NCI-H460 (cell line): ENCODE data around the gene GRIK2. TPM values are rescaled to one million over a fixed set of nuclear protein-coding genes. Genes with fewer than 3 reads are reported as not detected.

Experiments used
- DNase-seq: peaks from one replicate; pipeline ENCODE4 v3.0.0-alpha.2; 2016; ENCODE audit warnings: low read depth; ENCODE audit errors: extremely low read depth
- total RNA-seq: library from RNA; depleted of rRNA; stranded (reverse); fragments of >200 nt; shearing (Covaris generic); gene quantifications from 2 replicates; pipeline ENCODE4 v1.2.3, GENCODE V29; 2014

The GRIK2 gene
- total RNA-seq, 1 experiment from 2014 or later, result not detected

- no peak for DNase-seq
These were observed 6.2 kb downstream of the GRIK2 start for GRCh38 chr6:101399616-101400162.

DNA sequence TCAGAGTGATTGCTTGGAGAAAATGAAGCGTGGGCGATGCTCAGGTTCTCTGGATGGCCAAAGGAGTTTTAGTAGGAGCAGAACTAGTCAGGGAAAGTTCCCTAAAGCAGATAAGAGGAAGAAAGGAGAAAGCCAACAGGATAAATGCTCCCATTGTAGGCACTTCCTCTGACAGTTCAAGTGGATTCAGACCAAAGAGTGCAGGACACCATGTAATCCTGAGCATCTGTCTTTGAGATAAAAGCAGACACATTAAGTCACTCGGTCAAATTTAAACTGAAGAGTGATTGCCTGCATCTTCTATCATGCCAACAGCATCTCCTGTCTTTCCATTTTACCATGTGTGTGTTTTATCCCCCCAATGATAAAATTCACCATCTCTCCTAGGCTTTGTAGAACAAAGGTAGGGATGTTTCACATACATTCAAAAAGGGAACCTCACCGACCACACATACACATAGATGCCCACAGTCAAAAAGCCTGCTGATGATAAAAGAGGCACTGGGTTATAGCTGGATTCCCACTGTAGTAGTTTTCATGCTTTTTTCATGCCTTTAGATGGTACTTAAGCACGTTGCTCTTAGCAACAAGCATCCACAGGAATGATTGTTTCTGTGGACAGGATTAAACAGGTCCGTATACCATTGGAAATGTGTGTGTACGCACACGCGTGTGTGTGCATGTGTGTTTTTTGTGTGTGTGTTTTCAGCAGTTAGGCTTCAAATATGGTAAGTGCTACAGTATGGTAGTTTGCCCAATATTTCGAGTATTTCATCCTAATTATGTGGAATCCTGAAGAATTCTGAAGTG is 7.0 kb downstream of the GRIK2 start:
- DNase-seq, result no peak

DNA sequence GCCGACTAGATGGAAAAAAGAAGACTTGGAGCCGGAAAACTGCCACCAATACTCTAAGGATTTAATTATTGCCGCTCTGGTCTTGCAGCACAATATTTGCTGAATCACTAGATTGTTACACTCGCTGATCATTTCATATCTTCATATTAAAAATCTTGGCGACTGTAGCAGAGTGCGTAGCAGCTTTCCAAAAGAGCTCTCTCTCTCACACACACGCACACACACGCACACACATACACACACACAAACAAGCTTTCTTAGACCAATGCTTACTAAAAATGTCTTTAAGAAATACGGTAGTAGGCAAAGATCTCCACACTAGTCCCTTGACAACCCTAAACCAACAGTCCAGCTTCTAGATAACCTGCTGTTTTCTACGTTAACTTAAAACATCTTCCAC is 7.7 kb downstream of the GRIK2 start:
- DNase-seq, result no peak

DNA sequence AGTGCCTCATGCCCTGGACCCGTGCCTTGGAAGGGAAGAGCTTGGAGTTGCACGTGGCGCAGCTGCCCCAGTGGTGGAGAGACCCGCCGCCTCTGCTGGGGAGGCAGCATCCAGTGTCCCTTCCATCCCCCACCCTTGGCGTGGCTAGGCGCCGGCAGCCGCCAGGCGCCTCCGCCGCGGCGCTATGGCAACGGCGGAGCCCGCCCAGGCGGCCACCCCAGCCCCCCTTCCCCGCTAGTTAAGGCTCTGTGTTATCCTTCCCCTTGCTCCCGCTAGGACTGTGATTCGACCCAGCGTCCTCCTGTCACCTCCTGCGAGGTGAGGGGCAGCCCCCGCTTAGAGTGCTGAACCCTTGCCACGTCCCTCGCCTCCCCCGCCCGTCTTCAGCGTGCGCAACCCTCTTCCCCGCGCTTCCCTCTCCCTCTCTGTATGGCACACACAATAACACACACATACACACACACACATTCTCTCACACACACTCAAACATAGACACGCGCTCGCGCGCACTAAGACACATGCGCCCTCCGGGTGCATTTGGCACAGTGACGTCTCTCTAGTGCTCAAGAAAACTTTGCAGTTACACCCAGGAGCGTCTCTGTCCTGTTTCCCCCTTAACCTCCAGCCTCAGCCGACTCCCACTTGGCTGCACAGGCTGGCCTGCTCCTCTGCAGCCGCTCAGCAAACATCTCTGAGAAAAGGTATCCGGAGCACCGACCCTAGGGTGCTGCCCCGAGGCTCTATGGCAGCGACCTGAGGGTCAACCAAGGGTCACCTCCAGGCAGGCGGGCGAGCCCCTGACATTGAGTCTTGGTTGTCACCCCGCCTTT is 8.5 kb downstream of the GRIK2 start:
- no peak for DNase-seq

GRCh38 chr6:101402622-101403031 is 9.1 kb downstream of the GRIK2 start:
- DNase-seq, result no peak

GRCh38 chr6:101403216-101403945 is 9.9 kb downstream of the GRIK2 start:
- DNase-seq, result no peak

- no peak for DNase-seq
These were observed 11.3 kb downstream of the GRIK2 start for GRCh38 chr6:101404775-101405174.

DNA sequence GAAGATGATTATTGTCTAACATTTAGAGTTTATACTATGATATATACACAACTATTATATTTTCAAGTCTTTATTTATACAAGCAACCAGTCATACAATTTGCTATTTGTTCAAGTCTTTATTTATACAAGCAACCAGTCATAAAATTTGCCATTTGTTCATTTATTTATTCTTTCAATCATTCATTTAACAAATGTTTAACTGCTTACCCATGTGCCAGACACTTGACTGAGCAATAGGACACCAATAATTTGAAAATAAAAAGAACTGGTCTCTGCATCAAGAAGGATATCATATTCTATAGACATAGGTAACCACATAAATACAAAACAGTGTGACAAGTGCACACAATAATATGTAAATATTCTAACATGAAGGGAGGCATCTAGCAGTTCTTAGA is 20.3 kb downstream of the GRIK2 start:
- DNase-seq, result no peak

DNA sequence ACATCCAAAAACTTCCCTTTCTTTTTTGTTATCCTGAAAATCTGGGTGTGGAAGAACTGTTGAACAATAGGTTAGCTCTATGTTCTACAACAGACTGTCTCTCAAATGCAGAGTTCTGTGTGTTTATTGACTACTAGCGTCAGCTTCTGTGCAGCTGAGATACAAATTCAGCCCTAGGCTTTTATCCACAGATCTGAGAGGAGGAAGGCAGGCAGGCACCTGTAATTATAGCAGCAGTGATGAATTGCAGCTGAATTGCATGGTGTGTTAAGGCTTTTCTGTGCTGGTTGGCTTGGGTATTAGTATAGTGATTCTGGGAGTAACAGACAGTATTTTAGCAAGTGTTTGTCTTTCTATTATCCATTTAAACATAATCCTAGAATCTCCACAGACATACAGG is 24.4 kb downstream of the GRIK2 start:
- DNase-seq, result no peak

DNA sequence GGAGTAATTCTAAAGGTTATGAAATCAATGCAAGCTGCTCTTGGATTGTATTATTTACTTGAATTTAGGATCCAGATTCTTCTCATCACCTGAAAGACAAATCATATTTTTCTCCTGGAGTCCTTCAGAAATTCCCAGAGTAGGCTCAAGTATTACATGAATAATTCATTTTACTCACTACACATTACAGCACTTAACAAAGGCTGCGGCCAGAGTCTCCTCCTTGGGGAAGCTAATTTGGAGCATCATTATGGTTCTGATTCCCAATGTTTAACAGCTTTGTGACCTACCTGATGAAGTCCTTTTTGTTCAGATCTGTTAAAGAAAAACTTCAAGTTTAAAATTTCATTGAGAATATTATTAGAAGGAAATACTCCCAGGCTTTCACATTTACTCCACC is 28.7 kb downstream of the GRIK2 start:
- DNase-seq, result no peak

- no peak for DNase-seq
These were observed 29.3 kb downstream of the GRIK2 start for GRCh38 chr6:101422811-101423210.

- no peak for DNase-seq
These were observed 35.8 kb downstream of the GRIK2 start for GRCh38 chr6:101429270-101429669.

GRCh38 chr6:101429845-101430244 is 36.3 kb downstream of the GRIK2 start:
- DNase-seq, result no peak

DNA sequence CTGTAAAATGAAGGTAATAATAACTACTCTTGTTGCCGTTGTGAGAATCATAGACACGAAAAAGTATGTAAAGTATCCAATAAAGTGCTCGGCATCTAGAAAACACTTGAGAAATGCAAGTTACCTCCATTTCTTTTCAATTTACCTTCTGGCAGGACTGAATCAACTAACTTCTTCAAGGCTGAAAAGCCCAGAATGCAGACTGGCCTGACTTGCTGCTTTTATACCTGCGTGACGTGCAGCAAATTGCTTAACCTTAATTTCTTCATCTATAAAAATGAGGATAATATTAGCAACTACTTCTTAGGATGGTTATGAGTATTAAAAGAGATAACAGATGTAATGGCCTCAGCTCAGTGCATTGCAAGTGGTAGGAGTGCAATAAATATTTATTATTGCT is 39.6 kb downstream of the GRIK2 start:
- DNase-seq, result no peak

DNA sequence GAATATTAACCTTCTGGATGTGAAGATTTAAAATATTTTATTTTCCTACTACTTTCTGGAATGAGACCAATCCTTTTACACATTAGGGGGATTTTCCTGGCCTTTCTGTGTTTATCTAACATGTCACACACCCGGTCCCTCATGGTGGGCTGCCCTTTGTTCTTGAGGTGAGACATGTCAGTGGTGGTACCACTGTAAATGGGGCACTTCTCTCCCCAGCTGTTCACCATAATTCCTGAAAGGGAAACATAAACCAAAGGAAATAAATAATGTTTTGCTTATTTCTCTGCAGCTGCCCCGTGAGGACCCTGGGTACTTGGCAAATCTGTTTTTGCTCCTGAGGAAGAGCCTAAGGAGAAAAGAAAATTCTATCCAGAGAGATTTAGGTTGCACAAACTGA is 41.1 kb downstream of the GRIK2 start:
- DNase-seq, result no peak

DNA sequence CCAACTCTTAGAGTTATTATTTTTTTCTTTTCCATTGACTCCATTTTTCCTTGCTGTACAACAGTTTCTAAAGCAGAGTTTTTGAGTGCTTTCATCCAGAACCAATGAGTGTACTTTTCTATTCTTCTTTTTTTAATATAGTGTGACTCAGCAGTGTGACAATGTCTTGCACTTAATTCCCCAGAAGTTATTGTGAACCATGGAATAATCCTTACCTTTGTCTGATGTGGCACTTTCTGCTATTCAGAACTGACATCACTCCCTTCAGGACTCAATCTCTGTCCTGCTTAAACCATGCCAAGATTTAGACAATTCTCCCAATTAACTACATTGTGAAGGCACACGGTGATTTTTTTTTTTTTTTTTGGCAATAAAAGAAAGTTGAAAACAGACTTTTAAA is 41.5 kb downstream of the GRIK2 start:
- no peak for DNase-seq

GRCh38 chr6:101439790-101440189 is 46.3 kb downstream of the GRIK2 start:
- DNase-seq, result no peak

- no peak for DNase-seq
These were observed 49.8 kb downstream of the GRIK2 start for GRCh38 chr6:101443315-101443714.

- DNase-seq, result no peak
These were observed 51.2 kb downstream of the GRIK2 start for GRCh38 chr6:101444717-101445116.

- DNase-seq, result no peak
These were observed 52.0 kb downstream of the GRIK2 start for GRCh38 chr6:101445527-101445926.

DNA sequence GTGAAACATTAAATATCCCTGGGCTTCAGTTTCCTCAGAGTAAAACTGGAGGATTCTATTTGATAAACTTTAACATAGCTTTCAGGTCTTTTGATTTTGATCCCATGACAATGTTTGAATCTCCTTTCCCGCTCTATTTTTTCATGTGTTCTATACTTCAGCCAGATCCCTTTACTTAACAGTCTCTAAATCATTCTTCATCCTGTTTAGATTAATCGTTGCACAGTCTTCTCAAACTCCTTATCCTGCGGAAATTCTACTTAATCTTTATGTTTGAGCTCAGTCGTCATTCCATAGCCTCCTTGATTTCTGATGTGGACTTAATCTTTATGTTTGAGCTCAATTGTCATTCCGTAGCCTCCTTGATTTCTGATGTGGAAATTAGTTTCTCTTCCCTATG is 57.4 kb downstream of the GRIK2 start:
- DNase-seq, result no peak
